GM23338 (cell line): ENCODE results near the gene UNC5C. TPM values are rescaled to one million over a fixed set of nuclear protein-coding genes. Genes with fewer than 3 reads are reported as not detected.

Experiments used
- ATAC-seq: fragments of 200-7000 bp; cut with Tn5 transposase; 3 replicates; pipeline ENCODE4 v1.9.1; 2020
- DNase-seq: peaks from one replicate; pipeline ENCODE4 v3.0.0-alpha.2; 2015; ENCODE audit warnings: low spot score
- H2AFZ ChIP-seq: fragments of 200-600 bp; sonication (generic); 2 replicates; pipeline ENCODE4 v1.8.0; 2016; ENCODE audit warnings: antibody characterized with exemption, mild to moderate bottlenecking, moderate library complexity
- H3F3A ChIP-seq: fragments of 200-600 bp; sonication (generic); replicated peaks from 2 replicates; pipeline ENCODE4 v1.8.0; 2017; ENCODE audit warnings: antibody characterized with exemption, mixed run types, low read depth
- H3K27ac ChIP-seq: fragments of 200-600 bp; sonication (generic); 2 replicates; pipeline ENCODE4 v1.6.1; 2016; ENCODE audit warnings: low read depth
- H3K27me3 ChIP-seq: fragments of 200-600 bp; sonication (generic); 2 replicates; pipeline ENCODE4 v1.8.0; 2016; ENCODE audit warnings: mild to moderate bottlenecking, mixed run types, moderate library complexity; ENCODE audit not compliant: insufficient read depth
- H3K36me3 ChIP-seq: fragments of 200-600 bp; sonication (generic); 2 replicates; pipeline ENCODE4 v1.8.0; 2016; ENCODE audit warnings: mild to moderate bottlenecking; ENCODE audit not compliant: insufficient read depth
- H3K4me1 ChIP-seq: fragments of 200-600 bp; sonication (generic); 2 replicates; pipeline ENCODE4 v1.8.0; 2016; ENCODE audit warnings: mild to moderate bottlenecking, moderate library complexity; ENCODE audit not compliant: insufficient read depth
- H3K4me2 ChIP-seq: fragments of 200-600 bp; sonication (generic); 2 replicates; pipeline ENCODE4 v1.7.1; 2017; ENCODE audit warnings: mixed run types
- H3K4me3 ChIP-seq: fragments of 200-600 bp; sonication (generic); 2 replicates; pipeline ENCODE4 v1.6.1; 2016; ENCODE audit warnings: mixed run types
- H3K79me2 ChIP-seq: fragments of 200-600 bp; sonication (generic); replicated peaks from 2 replicates; pipeline ENCODE4 v1.8.0; 2017; ENCODE audit warnings: mild to moderate bottlenecking; ENCODE audit not compliant: insufficient read depth
- H3K9me2 ChIP-seq: fragments of 200-600 bp; sonication (generic); 2 replicates; pipeline ENCODE4 v1.8.0; 2017; ENCODE audit not compliant: insufficient read depth
- H4K20me1 ChIP-seq: fragments of 200-600 bp; sonication (generic); replicated peaks from 2 replicates; pipeline ENCODE4 v1.8.0; 2017; ENCODE audit warnings: mild to moderate bottlenecking; ENCODE audit not compliant: insufficient read depth
- H3K27ac Mint-ChIP-seq: 2 replicates; pipeline ENCODE4 v1.8.0; 2020; ENCODE audit warnings: inconsistent platforms, mild to moderate bottlenecking, moderate library complexity, mixed read lengths
- H3K27me3 Mint-ChIP-seq: 3 replicates; pipeline ENCODE4 v1.8.0; 2022; ENCODE audit warnings: low read depth, mild to moderate bottlenecking, moderate library complexity, mixed read lengths, inconsistent platforms; ENCODE audit not compliant: insufficient read depth, poor library complexity
- H3K36me3 Mint-ChIP-seq: 3 replicates; pipeline ENCODE4 v1.8.0; 2021; ENCODE audit warnings: low read depth, mild to moderate bottlenecking, inconsistent platforms, moderate library complexity, mixed read lengths
- H3K4me1 Mint-ChIP-seq: 3 replicates; pipeline ENCODE4 v1.8.0; 2020; ENCODE audit warnings: mild to moderate bottlenecking, inconsistent platforms, mixed read lengths
- H3K4me3 Mint-ChIP-seq: 3 replicates; pipeline ENCODE4 v1.8.0; 2021; ENCODE audit warnings: moderate library complexity, mild to moderate bottlenecking, inconsistent platforms, mixed read lengths
- H3K9me3 Mint-ChIP-seq: 3 replicates; pipeline ENCODE4 v1.8.0; 2020; ENCODE audit warnings: moderate library complexity, mild to moderate bottlenecking, inconsistent platforms, mixed read lengths
- EZH2 ChIP-seq: fragments of 200-600 bp; sonication (generic); IDR thresholded peaks from one replicate; pipeline ENCODE4 v1.8.0; 2017; ENCODE audit warnings: antibody characterized with exemption, mild to moderate bottlenecking, low read depth; ENCODE audit not compliant: unreplicated experiment
- JUNB ChIP-seq: IDR thresholded peaks from one replicate; pipeline ENCODE4 v1.6.1; 2016; ENCODE audit warnings: antibody characterized with exemption; ENCODE audit not compliant: unreplicated experiment
- REST ChIP-seq: IDR thresholded peaks from one replicate; pipeline ENCODE4 v1.6.1; 2018; ENCODE audit warnings: antibody characterized with exemption; ENCODE audit not compliant: unreplicated experiment
- STAT1 ChIP-seq: IDR thresholded peaks from one replicate; pipeline ENCODE4 v1.6.1; 2016; ENCODE audit warnings: antibody characterized with exemption; ENCODE audit not compliant: unreplicated experiment
- ZNF114 ChIP-seq: fragments of 250-450 bp; sonication (Bioruptor Pico); IDR thresholded peaks from 2 replicates; pipeline ENCODE4 v1.5.0; 2020; ENCODE audit warnings: mild to moderate bottlenecking, moderate library complexity
- ZNF331 ChIP-seq: fragments of 250-450 bp; sonication (Bioruptor Pico); IDR thresholded peaks from 2 replicates; pipeline ENCODE4 v1.5.0; 2020; ENCODE audit warnings: low read depth, mild to moderate bottlenecking, moderate library complexity
- ZNF462 ChIP-seq: fragments of 250-450 bp; sonication (Bioruptor Pico); IDR thresholded peaks from 2 replicates; pipeline ENCODE4 v1.5.0; 2020; ENCODE audit warnings: mild to moderate bottlenecking, moderate library complexity
- polyA plus RNA-seq: library from polyadenylated mRNA; unstranded; fragments of >200 nt; fragmentation: Nextera tagmentation; extraction: Ambion mirVana; gene quantifications from 2 replicates; pipeline ENCODE4 v1.2.1, GENCODE V29; 2016
- total RNA-seq: library from RNA; depleted of rRNA; stranded (reverse); fragments of >200 nt; shearing (Covaris generic); gene quantifications from 2 replicates; pipeline ENCODE4 v1.2.3, GENCODE V29; 2014
- TF ChIP-seq, protein P1 (sequence below): IDR thresholded peaks from 2 replicates; pipeline ENCODE4 v1.6.1; 2016; ENCODE audit warnings: antibody characterized with exemption

UNC5C gene
- total and polyA plus RNA-seq, 2 experiments from 2014 or later: 0.08 to 0.21 TPM

GRCh38 chr4:95522682-95523530 is 25.9 kb downstream of the UNC5C start (continued):
- TF ChIP-seq REST: no peak
- TF ChIP-seq ZNF331 (CRISPR knock-in tag): no peak
- no peak for TF ChIP-seq JUNB
- TF ChIP-seq ZNF114 (CRISPR knock-in tag): no peak
- no peak for TF ChIP-seq EZH2
- no peak for TF ChIP-seq STAT1
- TF ChIP-seq, protein P1, sequence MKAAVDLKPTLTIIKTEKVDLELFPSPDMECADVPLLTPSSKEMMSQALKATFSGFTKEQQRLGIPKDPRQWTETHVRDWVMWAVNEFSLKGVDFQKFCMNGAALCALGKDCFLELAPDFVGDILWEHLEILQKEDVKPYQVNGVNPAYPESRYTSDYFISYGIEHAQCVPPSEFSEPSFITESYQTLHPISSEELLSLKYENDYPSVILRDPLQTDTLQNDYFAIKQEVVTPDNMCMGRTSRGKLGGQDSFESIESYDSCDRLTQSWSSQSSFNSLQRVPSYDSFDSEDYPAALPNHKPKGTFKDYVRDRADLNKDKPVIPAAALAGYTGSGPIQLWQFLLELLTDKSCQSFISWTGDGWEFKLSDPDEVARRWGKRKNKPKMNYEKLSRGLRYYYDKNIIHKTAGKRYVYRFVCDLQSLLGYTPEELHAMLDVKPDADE: no peak

- Mint-ChIP-seq H3K27ac (no peak overlapping the region), H3K4me1 (peaks cover 4% of the 10 kb centered on the region; the same call in 2 of the 3 replicates), H3K36me3 (no peaks in the 10 kb centered on the region), H3K27me3 (peaks cover 3% of the 10 kb centered on the region), H3K4me3 (no peak overlapping the region), H3K9me3 (no peaks in the 10 kb centered on the region)
- no peak overlapping the region for H3K27ac ChIP-seq
- TF ChIP-seq STAT1 (no peak), ZNF462 (no peak)
- no peak overlapping the region for H2AFZ ChIP-seq
- no peak overlapping the region for H3K4me2 ChIP-seq
- no peaks in the 10 kb centered on the region for H4K20me1 ChIP-seq
- H3K79me2 ChIP-seq: no peaks in the 10 kb centered on the region
- DNase-seq (no peak), ATAC-seq (no peak)
- H3K4me1 ChIP-seq: no peaks in the 10 kb centered on the region
- H3K9me2 ChIP-seq: peaks cover 6% of the 10 kb centered on the region; the same call in 1 of the 2 replicates
- no peak overlapping the region for H3K4me3 ChIP-seq
- no peaks in the 10 kb centered on the region for H3F3A ChIP-seq
- no peaks in the 10 kb centered on the region for H3K27me3 ChIP-seq
- H3K36me3 ChIP-seq: no peaks in the 10 kb centered on the region
These were observed 31.0 kb downstream of the UNC5C start for GRCh38 chr4:95517576-95518345.
